Gastroesophageal sphincter (tissue), 3 donors: ENCODE results near the gene PYGM.

Source experiments
- CTCF ChIP-seq, 4 experiments: fragments of 200-600 bp in 2 of 4; fragments of 450-650 bp in 2 of 4; sonication (generic) in 1 of 4; IDR thresholded peaks; one replicate each; pipeline ENCODE4 v1.5.1; 2017 to 2019; ENCODE audit warnings: antibody characterized with exemption in 4 of 4, mild to moderate bottlenecking in 2 of 4, moderate library complexity in 2 of 4
- EP300 ChIP-seq: sonication (generic); formaldehyde crosslinking; IDR thresholded peaks from one replicate; pipeline ENCODE4 v1.6.1; 2017; ENCODE audit warnings: antibody characterized with exemption, mild to moderate bottlenecking
- POLR2A ChIP-seq, 2 donors: fragments of 450-650 bp; IDR thresholded peaks; one replicate each; pipeline ENCODE4 v1.6.1; 2017; ENCODE audit warnings: antibody characterized with exemption in 2 of 2, mild to moderate bottlenecking in 2 of 2, moderate library complexity in 1 of 2
- POLR2AphosphoS5 ChIP-seq: sonication (generic); formaldehyde crosslinking; IDR thresholded peaks from one replicate; pipeline ENCODE4 v1.6.1; 2017; ENCODE audit warnings: antibody characterized with exemption

DNA sequence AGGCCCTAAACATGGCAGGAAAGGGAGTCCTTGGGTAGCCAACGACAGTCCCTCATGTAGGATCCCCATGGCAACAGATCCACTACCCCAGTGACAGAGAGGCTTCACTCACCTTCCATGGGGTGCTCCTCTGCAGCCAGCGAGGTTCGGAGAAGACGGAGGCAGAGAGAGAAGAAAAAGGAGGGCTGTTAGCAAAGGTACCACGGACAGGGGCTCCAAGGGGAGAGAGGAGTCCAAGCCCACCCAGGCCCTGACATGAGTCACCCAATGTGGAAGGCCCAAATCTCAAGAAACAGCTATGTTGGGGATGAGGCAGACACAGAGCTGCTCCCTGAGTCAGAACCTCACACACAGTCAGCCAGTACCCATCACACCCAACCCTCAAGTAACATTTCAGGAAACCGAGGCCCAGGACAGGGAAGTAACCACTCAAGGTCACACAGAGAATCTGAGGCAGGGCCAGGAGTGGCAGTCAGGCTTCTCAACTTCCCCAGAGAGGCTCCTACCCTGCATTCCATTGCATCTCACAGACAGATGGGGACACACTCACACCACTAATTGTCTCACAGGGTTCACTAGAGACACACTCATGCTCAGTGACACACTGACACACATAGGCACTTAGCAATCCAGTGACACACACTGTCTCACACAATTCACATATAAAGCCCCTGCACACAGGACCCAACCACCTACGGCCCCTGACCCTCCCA is 62.0 kb downstream of the PYGM start:
- TF ChIP-seq EP300 (no peak), CTCF (IDR thresholded peaks at IDR 0.05) (no peak), POLR2AphosphoS5 (no peak), POLR2A (IDR thresholded peaks at IDR 0.05) (no peak)
